Right atrium auricular region (tissue), 2 donors: ENCODE data around the gene MEF2D. TPM values are rescaled to one million over a fixed set of nuclear protein-coding genes. Genes with fewer than 3 reads are reported as not detected.

Source experiments
- DNase-seq: peaks from one replicate; pipeline ENCODE4 v3.0.0-alpha.2; 2019; ENCODE audit warnings: low spot score
- H3K27ac ChIP-seq, 2 donors: fragments of 200-600 bp; sonication (generic); 1 replicate in 1 of 2; 2 replicates in 1 of 2; pipeline ENCODE4 v1.5.1; 2016 to 2019
- H3K27me3 ChIP-seq, 2 donors: fragments of 200-600 bp; sonication (generic); one replicate each; pipeline versions ENCODE4 v1.5.1 to v1.6.0; 2017 to 2019
- H3K36me3 ChIP-seq: fragments of 200-600 bp; sonication (generic); one replicate; pipeline ENCODE4 v1.5.1; 2016
- H3K4me1 ChIP-seq, 2 donors: fragments of 200-600 bp; sonication (generic); one replicate each; pipeline versions ENCODE4 v1.5.1 to v1.6.0; 2017 to 2019
- H3K4me3 ChIP-seq, 2 donors: fragments of 200-600 bp; sonication (generic); 1 replicate in 1 of 2; 2 replicates in 1 of 2; pipeline ENCODE4 v1.5.1; 2017 to 2019; ENCODE audit warnings: mild to moderate bottlenecking in 1 of 2, moderate library complexity in 1 of 2
- H3K9me3 ChIP-seq, 2 donors: fragments of 200-600 bp; sonication (generic); one replicate each; pipeline ENCODE4 v1.5.1; 2019
- CTCF ChIP-seq, 2 donors: fragments of 200-600 bp; sonication (generic); IDR thresholded peaks; one replicate each; pipeline ENCODE4 v1.5.1; 2019; ENCODE audit warnings: antibody characterized with exemption in 2 of 2
- total RNA-seq, 2 donors: library from RNA; depleted of rRNA; stranded (reverse); fragments of >200 nt; gene quantifications; one replicate each; pipeline ENCODE4 v1.1.0, GENCODE V29; 2016

MEF2D gene
- total RNA-seq, 2 donors from 2014 or later: 80.1 to 104 TPM

DNA sequence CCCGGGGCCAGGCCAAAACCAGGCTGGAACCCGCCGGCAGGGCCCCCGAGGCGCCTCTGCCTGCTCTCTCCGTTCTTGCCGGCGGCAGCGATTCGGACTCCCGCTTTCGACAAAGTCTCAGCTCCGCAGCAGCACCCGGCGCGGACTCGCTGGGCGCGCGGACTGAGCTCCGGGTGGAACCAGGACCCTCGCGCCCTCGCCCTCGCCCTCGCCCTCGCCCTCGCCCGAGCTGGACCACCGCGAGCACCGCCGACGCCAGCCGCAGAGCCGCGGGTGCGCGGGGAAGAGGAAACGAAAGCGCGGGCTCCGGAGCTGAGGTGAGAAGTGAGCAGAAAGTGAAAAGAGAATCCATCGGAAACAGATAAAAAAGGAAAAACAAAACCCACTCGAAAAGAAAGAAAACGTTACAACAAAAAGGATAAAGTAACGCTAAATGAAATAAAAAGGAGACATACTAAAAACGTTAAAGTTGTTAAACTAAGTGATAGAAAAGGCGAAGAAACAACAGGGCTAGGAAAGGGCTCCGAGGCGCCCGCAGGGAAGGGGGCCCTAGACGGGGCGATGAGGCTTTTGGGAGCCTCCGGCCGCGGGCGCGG is 64.9 kb downstream of the MEF2D start:
- Histone ChIP-seq H3K4me3 (peak overlapping the region; percentile 23 to 33), H3K27ac (no peak overlapping the region), H3K36me3 (no peaks in the 10 kb centered on the region), H3K27me3 (peaks cover 56% of the 10 kb centered on the region in 2 donors), H3K9me3 (no peaks in the 10 kb centered on the region), H3K4me1 (peaks cover 0 to 18% of the 10 kb centered on the region in 2 donors)
- no peak for TF ChIP-seq CTCF (IDR thresholded peaks at IDR 0.05)
- DNase-seq: no peak

DNA sequence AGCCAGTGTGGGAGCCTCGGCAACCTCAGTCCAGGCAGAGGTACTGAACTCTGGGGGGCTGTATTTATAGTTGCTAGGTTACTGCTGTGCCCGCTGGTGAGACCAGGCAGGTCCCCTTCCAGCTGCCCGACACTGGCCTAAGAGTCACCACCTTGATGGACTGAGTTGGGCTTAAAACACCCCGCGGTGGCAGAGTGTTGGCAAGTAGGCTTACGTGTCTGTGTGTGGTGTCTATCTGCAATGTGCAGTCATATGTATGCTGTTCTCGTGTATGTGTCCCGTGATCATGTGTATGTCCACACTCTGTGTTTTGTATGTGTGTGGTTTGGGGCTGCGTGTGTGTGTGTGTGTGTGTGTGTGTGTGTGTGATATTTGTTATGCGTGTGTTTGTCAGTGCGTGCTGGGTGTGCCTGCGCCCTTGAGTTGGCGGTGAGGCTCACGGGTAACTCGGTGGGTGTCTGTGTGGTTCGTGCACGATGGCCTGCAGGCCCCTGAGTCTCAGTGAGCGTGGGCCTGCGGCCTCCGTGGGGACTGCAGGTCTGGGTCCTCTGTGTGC is 65.5 kb downstream of the MEF2D start:
- no peaks in the 10 kb centered on the region for H3K9me3 ChIP-seq
- peaks cover 55% of the 10 kb centered on the region in 2 donors for H3K27me3 ChIP-seq
- TF ChIP-seq CTCF (IDR thresholded peaks at IDR 0.05): no peak
- peak overlapping the region in 1 of 2 donors; percentile 33 for H3K4me3 ChIP-seq
- no peaks in the 10 kb centered on the region for H3K36me3 ChIP-seq
- H3K4me1 ChIP-seq: peaks cover 0 to 18% of the 10 kb centered on the region in 2 donors
- H3K27ac ChIP-seq: no peak overlapping the region
- no peak for DNase-seq

DNA sequence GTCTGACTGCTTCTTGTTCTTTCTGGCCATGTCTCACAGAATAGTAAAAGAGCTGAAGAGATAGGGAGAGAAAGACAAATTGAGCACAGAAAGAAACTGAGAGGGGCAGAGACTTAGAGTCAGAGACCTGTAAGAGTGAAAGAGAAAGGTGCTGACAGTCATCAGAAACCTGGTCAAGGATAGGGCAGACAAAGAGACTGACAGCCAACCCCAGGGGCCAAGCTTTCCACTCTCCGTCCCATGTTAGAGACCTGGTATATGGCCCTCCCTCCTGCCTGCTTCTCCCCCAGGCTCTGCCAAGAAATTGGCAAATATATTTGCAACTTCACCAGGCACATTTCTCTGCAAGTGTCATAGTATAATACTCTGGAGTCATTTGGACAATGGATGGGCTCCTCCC is 67.0 kb downstream of the MEF2D start:
- H3K4me1 ChIP-seq: peaks cover 0 to 18% of the 10 kb centered on the region in 2 donors

GRCh38 chr1:156433032-156433431 is 67.5 kb downstream of the MEF2D start:
- Histone ChIP-seq H3K36me3 (no peaks in the 10 kb centered on the region), H3K27me3 (peaks cover 37 to 50% of the 10 kb centered on the region in 2 donors), H3K4me1 (peaks cover 0 to 18% of the 10 kb centered on the region in 2 donors), H3K27ac (no peak overlapping the region), H3K4me3 (no peak overlapping the region), H3K9me3 (no peaks in the 10 kb centered on the region)
- no peak for DNase-seq
- TF ChIP-seq CTCF (IDR thresholded peaks at IDR 0.05): no peak

More for the DNA sequence above, 67.0 kb downstream of the MEF2D start:
- Histone ChIP-seq H3K9me3 (no peaks in the 10 kb centered on the region), H3K27me3 (peaks cover 41 to 54% of the 10 kb centered on the region in 2 donors), H3K27ac (no peak overlapping the region), H3K4me3 (no peak overlapping the region), H3K36me3 (no peaks in the 10 kb centered on the region)
- no peak for DNase-seq
- no peak for TF ChIP-seq CTCF (IDR thresholded peaks at IDR 0.05)

- H3K27ac ChIP-seq: no peak overlapping the region
- H3K9me3 ChIP-seq: no peaks in the 10 kb centered on the region
- TF ChIP-seq CTCF (IDR thresholded peaks at IDR 0.05): no peak
- no peaks in the 10 kb centered on the region for H3K36me3 ChIP-seq
- peaks cover 37 to 49% of the 10 kb centered on the region in 2 donors for H3K27me3 ChIP-seq
- H3K4me1 ChIP-seq: peaks cover 0 to 18% of the 10 kb centered on the region in 2 donors
- H3K4me3 ChIP-seq: no peak overlapping the region
- no peak for DNase-seq
Observed at GRCh38 chr1:156432669-156433018, 67.9 kb downstream of the MEF2D start.
